Measurements from ENCODE around the gene NMD3.
"Not testable (repeated sequence)": the region's sequence is repeated elsewhere in the genome, so short reads cannot be mapped to it uniquely, and the experiment has no call there.

The NMD3 gene

DNA sequence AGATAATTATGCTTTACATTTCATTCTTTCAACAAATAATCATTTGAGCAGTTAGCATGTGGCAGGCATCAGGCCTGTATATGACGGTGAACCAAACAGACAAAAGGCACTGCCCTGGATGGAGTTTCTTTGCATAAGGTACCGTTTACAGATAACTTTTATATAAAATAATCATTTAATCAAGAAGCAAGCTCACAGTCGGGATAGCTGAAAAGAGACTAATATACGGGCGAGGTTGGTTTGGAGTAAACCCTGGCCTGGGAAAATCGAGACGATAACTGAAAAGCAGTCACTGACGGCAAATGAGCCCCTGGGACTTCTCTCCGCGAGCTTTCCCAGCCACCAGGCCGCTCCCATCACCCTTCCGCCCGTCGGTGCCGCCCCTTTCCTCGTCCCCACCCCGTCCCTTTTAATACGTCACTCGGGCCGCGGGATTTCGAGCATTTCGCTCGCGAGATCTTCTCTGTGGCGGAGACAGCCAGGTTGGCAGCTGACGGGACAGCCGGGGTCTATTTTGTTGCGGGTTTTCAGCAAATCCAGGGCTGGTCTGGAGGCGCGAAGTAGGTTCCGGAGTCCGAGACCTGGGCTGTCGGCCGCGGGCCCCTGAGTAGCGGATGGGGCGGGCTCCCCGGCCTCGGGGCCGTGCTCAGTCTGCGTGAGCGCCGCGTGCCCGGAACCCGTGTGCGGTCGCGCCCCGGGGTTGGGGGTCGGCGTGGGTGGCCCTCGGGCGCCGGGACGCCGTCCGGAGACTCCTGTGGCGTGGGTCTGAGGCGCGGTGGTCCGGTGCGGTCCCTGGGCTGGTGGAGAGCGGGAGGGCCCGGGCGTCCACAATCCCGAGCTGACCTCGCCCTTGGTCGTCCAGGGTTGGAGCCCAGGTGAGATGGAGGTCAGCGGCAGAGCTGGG lies at the start of gene NMD3:
TSS of gene NMD3 (plus strand) at position 462 of the 904 bp plus-strand sequence. CDS start 703 bp downstream, outside the sequence.
- peak; percentile 93 for DNase-seq
- Mint-ChIP-seq H3K27me3 (ENCODE audit: low read depth, poor library complexity) (no peaks in the 10 kb centered on the region), H3K9me3 (peaks cover 15% of the 10 kb centered on the region), H3K4me1 (peaks cover 30% of the 10 kb centered on the region), H3K4me3 (peak within 1 kb of the TSS; percentile 94), H3K27ac (peak within 1 kb of the TSS; percentile 94), H3K36me3 (ENCODE audit: low read depth) (peaks cover 27% of the 10 kb centered on the region)
- TF ChIP-seq, protein P1, sequence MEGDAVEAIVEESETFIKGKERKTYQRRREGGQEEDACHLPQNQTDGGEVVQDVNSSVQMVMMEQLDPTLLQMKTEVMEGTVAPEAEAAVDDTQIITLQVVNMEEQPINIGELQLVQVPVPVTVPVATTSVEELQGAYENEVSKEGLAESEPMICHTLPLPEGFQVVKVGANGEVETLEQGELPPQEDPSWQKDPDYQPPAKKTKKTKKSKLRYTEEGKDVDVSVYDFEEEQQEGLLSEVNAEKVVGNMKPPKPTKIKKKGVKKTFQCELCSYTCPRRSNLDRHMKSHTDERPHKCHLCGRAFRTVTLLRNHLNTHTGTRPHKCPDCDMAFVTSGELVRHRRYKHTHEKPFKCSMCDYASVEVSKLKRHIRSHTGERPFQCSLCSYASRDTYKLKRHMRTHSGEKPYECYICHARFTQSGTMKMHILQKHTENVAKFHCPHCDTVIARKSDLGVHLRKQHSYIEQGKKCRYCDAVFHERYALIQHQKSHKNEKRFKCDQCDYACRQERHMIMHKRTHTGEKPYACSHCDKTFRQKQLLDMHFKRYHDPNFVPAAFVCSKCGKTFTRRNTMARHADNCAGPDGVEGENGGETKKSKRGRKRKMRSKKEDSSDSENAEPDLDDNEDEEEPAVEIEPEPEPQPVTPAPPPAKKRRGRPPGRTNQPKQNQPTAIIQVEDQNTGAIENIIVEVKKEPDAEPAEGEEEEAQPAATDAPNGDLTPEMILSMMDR (IDR thresholded peaks at IDR 0.05), result no peak

- Mint-ChIP-seq H3K9me3 (peaks cover 9% of the 10 kb centered on the region), H3K4me3 (no peak overlapping the region), H3K4me1 (no peaks in the 10 kb centered on the region), H3K27ac (no peak overlapping the region), H3K36me3 (ENCODE audit: low read depth) (no peaks in the 10 kb centered on the region), H3K27me3 (ENCODE audit: low read depth, poor library complexity) (peaks cover 8% of the 10 kb centered on the region)
- DNase-seq, result no peak
- TF ChIP-seq, protein P1 (IDR thresholded peaks at IDR 0.05), result no peak
Measured at GRCh38 chr3:161171639-161172552, 49.2 kb upstream of the NMD3 start.

GRCh38 chr3:161175506-161175905 lies 45.6 kb upstream of the NMD3 start:
- H3K4me3 Mint-ChIP-seq, result no peak overlapping the region
- H3K27ac Mint-ChIP-seq, result no peak overlapping the region
- TF ChIP-seq, protein P1 (IDR thresholded peaks at IDR 0.05), result no peak
- H3K9me3 Mint-ChIP-seq, result peaks cover 9% of the 10 kb centered on the region
- H3K27me3 Mint-ChIP-seq (ENCODE audit: low read depth, poor library complexity), result peaks cover 4% of the 10 kb centered on the region
- H3K36me3 Mint-ChIP-seq (ENCODE audit: low read depth), result no peaks in the 10 kb centered on the region
- no peaks in the 10 kb centered on the region for H3K4me1 Mint-ChIP-seq
- DNase-seq, result no peak

DNA sequence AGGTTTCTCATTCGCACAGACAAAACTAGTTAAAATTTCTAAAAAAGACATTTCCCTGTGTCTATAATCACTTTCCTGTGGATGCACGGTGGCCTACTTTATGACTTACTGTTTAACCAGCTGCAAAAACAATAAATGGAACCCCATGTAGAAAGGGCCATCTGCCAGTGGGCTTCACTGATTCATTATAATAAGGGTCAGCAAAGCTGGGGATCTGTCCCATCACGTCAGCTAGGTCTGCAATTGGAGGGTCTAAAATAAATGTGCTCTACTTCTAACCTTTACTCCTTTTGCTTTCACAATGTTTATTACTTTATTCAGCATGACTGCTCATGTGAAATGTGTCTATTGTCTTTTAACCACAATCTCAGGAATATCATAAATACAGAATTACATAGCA lies 43.1 kb upstream of the NMD3 start:
- no peak overlapping the region for H3K27ac Mint-ChIP-seq
- H3K4me3 Mint-ChIP-seq, result no peak overlapping the region

DNA sequence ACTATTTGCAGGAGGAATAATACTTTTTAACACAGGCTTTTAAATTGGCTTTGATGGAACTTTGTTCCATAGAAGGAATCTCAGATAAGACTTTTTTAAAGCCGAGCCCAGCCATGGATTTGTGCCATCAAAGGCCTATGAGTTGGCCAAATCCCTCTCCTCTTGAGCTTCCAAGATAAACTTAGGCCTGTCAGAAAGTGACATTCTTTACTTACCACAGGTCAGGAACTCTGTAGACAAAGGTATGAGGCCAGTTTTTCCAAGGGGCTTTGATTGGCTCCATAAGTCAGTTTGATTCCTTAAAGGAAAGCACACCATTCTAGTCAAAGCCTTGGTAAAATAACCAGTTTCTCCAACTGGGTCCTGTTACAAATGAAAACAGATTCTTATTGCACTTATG lies 39.7 kb upstream of the NMD3 start:
- DNase-seq; H3K27ac Mint-ChIP-seq; H3K9me3 Mint-ChIP-seq; H3K27me3 Mint-ChIP-seq (ENCODE audit: low read depth, poor library complexity); H3K36me3 Mint-ChIP-seq (ENCODE audit: low read depth); H3K4me1 Mint-ChIP-seq; H3K4me3 Mint-ChIP-seq: not testable (repeated sequence)

More for the DNA sequence above, 43.1 kb upstream of the NMD3 start:
- Mint-ChIP-seq H3K36me3 (ENCODE audit: low read depth) (no peaks in the 10 kb centered on the region), H3K9me3 (peaks cover 13% of the 10 kb centered on the region), H3K27me3 (ENCODE audit: low read depth, poor library complexity) (peaks cover 4% of the 10 kb centered on the region), H3K4me1 (no peaks in the 10 kb centered on the region)
- TF ChIP-seq, protein P1 (IDR thresholded peaks at IDR 0.05), result no peak
- DNase-seq, result no peak

DNA sequence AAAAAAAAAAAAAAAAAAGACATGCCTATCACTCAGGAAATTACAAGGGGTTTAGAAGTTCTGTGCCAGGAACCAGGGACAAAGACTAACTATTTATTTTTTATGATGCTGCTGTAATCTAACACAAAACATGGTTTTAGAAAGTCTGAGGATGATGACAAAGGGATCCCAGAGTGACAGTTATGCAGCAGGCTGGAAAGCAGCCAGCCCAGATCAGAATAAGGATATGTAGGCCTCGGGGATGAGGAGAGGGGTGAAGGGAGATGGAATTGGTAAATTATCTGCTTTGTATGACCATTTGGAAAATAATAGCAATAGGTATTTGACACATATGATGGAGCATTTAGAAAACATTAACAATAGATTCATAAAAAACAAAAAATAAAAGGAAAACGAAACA lies 34.1 kb upstream of the NMD3 start:
- peaks cover 4% of the 10 kb centered on the region for H3K27me3 Mint-ChIP-seq (ENCODE audit: low read depth, poor library complexity)
- TF ChIP-seq, protein P1 (IDR thresholded peaks at IDR 0.05), result no peak
- H3K9me3 Mint-ChIP-seq, result peaks cover 4% of the 10 kb centered on the region
- DNase-seq, result no peak
- no peak overlapping the region for H3K27ac Mint-ChIP-seq
- H3K4me1 Mint-ChIP-seq, result no peaks in the 10 kb centered on the region
- no peaks in the 10 kb centered on the region for H3K36me3 Mint-ChIP-seq (ENCODE audit: low read depth)
- H3K4me3 Mint-ChIP-seq, result no peak overlapping the region

All from nephron progenitor cell (in vitro differentiated cells).